Left lung (tissue), 10 donors: Measurements from ENCODE around the gene FBXL16. TPM values are rescaled to one million over a fixed set of nuclear protein-coding genes. Genes with fewer than 3 reads are reported as not detected.

Experiments used
- ATAC-seq: fragments of 200-7000 bp; cut with Tn5 transposase; one replicate; pipeline ENCODE4 v1.9.1; 2020; ENCODE audit warnings: moderate library complexity
- DNase-seq, 4 donors: peaks; one replicate each; pipeline ENCODE4 v3.0.0-alpha.2; 2013 to 2020
- H3K27ac ChIP-seq, 2 donors: fragments of 200-600 bp; sonication (generic) in 1 of 2; one replicate each; pipeline versions ENCODE4 v1.5.0 to v1.8.0; 2020 to 2021
- H3K27me3 ChIP-seq, 2 donors: fragments of 200-600 bp; sonication (generic) in 1 of 2; one replicate each; pipeline versions ENCODE4 v1.5.0 to v1.8.0; 2020 to 2021
- H3K36me3 ChIP-seq, 2 donors: fragments of 200-600 bp; sonication (generic) in 1 of 2; one replicate each; pipeline versions ENCODE4 v1.5.0 to v1.8.0; 2020 to 2021
- H3K4me1 ChIP-seq, 2 donors: fragments of 200-600 bp; one replicate each; pipeline ENCODE4 v1.8.0; 2021
- H3K4me3 ChIP-seq, 2 donors: fragments of 200-600 bp; sonication (generic) in 1 of 2; one replicate each; pipeline versions ENCODE4 v1.5.0 to v1.8.0; 2020 to 2021; ENCODE audit warnings: mild to moderate bottlenecking in 1 of 2
- H3K9me3 ChIP-seq, 2 donors: fragments of 200-600 bp; sonication (generic) in 1 of 2; one replicate each; pipeline versions ENCODE4 v1.5.0 to v1.8.0; 2020 to 2021
- intact Hi-C, 2 donors: fragments of 100-400 bp; cut with DNase I; formaldehyde crosslinking; loops; one replicate each; pipeline versions ENCODE4 v1.11.2 to v1.14.2; 2022
- polyA plus RNA-seq, 6 donors: library from polyadenylated mRNA; unstranded; fragments of 120-200 nt; gene quantifications; one replicate each; pipeline ENCODE4 v1.2.1, GENCODE V29; 2013; ENCODE audit not compliant: insufficient read length in 6 of 6
- total RNA-seq, 2 donors: library from RNA; stranded (reverse); fragmentation: NEBNext Ultra II Directional; extraction: Animal tissue kit (Norgen Biotek cat#: 25700); gene quantifications; one replicate each; pipeline ENCODE4 v1.2.1, GENCODE V29; 2021
- TF ChIP-seq, protein P1 (sequence below), 2 donors: fragments of 200-600 bp; sonication (generic) in 1 of 2; IDR thresholded peaks; one replicate each; pipeline versions ENCODE4 v1.5.0 to v1.8.0; 2021; ENCODE audit warnings: antibody characterized with exemption in 2 of 2
- donor health status: DM: no; HTN: yes; CAD: no.
- donor health status: DM: no; HTN: no; CAD: no.

The FBXL16 gene
- total and polyA plus RNA-seq, 8 donors, result 0.48 to 5.7 (median 0.72) TPM

DNA sequence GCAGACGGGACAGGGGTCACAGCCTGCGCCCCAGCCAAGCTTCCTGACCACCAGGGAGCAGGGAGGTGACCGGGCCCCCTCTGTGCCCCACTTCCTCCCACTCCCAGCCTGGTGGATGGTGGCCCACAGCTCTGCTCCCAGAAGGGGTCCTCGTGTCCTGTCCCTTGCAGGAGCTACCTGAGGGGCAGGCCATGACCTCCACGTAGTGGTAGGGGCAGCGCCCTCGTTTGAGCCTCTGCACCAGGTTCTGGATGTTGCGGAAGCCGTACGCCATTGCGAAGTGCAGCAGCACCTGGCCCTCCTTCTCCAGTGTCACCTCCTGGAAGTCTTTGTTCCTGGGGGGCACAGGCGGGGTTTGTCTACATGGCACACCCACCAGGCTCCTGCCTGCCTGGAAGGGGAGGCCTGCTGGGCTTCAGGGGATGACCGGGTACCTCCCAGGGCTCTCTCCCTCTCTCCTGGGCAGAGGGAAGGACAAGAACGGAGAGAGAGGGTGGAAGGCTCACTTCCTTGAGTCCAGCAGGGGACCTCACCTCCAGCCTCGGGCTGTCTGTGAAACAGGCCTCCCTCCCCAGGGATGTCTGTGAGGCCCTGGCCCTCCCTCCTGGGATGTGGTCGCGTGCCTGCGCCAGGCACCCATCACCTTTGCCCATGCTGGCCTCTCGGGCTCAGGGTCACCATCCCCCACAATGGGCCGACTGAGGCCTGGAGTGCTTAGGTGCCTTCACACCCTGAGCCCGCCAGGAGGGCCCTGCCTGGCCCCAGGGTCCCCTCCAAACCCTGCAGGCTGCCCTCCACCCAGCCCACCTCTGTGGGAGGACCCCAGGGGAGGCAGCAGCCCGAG is 25.3 kb upstream of the FBXL16 start:
- Histone ChIP-seq H3K4me1 (peaks cover 12 to 29% of the 10 kb centered on the region in 2 donors), H3K9me3 (no peaks in the 10 kb centered on the region), H3K27ac (no peak overlapping the region), H3K4me3 (no peak overlapping the region), H3K27me3 (peaks cover 0 to 36% of the 10 kb centered on the region in 2 donors), H3K36me3 (peaks cover 0 to 62% of the 10 kb centered on the region in 2 donors)
- peak in 1 of 4 donors; percentile 58 for DNase-seq
- ATAC-seq, result no peak
- intact Hi-C loops, result no loop called here
- TF ChIP-seq, protein P1, sequence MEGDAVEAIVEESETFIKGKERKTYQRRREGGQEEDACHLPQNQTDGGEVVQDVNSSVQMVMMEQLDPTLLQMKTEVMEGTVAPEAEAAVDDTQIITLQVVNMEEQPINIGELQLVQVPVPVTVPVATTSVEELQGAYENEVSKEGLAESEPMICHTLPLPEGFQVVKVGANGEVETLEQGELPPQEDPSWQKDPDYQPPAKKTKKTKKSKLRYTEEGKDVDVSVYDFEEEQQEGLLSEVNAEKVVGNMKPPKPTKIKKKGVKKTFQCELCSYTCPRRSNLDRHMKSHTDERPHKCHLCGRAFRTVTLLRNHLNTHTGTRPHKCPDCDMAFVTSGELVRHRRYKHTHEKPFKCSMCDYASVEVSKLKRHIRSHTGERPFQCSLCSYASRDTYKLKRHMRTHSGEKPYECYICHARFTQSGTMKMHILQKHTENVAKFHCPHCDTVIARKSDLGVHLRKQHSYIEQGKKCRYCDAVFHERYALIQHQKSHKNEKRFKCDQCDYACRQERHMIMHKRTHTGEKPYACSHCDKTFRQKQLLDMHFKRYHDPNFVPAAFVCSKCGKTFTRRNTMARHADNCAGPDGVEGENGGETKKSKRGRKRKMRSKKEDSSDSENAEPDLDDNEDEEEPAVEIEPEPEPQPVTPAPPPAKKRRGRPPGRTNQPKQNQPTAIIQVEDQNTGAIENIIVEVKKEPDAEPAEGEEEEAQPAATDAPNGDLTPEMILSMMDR (IDR thresholded peaks at IDR 0.05), result no peak

DNA sequence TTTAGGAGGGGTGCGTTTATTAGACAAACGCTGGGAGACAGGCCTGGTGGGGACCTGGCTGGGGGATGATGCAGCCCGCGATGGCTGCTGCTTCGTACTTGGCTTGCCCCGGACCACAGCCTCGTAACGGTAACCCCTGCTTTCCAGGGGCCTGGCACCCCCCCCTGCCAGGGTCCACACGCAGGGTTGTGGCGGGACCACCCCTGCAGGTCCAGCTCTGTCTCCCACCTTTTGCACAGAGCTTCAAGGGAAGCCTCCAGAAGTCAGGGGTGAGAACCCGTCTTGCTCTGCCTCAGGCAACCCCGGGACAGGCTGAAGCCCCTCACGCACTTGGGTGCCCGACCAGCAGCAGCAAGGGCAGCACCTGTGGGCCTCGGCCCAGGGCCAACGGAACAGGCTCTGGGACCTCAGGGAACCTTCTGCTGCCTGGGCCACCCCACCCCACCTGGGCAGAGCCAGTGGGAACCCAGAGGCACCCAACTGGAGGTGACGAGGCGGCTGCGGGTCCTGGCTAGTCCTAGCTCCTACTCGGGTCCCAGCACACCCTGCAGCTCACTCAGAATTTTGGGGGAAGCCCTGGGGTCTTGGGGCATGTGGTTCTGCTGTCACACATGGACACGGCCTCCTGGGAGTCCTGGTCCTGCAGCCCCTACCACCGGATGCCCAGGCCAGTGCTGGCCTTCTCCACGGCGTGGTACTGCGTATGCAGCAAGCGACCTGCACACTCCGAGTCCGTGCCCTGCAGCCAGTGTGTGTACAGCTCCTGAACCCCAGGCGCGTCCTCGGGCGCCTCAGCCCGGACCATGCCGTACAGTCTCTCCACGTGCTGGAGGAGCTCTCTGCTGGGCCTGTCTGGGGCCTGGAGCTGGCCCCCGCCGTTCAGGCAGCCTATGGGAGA is 24.4 kb upstream of the FBXL16 start:
- peak in 1 of 4 donors; percentile 78 for DNase-seq
- Histone ChIP-seq H3K4me3 (no peak overlapping the region), H3K4me1 (peaks cover 12 to 29% of the 10 kb centered on the region in 2 donors), H3K36me3 (peaks cover 0 to 53% of the 10 kb centered on the region in 2 donors), H3K27me3 (peaks cover 0 to 45% of the 10 kb centered on the region in 2 donors), H3K9me3 (no peaks in the 10 kb centered on the region), H3K27ac (no peak overlapping the region)
- intact Hi-C loops, result no loop called here
- ATAC-seq, result no peak
- TF ChIP-seq, protein P1 (IDR thresholded peaks at IDR 0.05), result no peak

DNA sequence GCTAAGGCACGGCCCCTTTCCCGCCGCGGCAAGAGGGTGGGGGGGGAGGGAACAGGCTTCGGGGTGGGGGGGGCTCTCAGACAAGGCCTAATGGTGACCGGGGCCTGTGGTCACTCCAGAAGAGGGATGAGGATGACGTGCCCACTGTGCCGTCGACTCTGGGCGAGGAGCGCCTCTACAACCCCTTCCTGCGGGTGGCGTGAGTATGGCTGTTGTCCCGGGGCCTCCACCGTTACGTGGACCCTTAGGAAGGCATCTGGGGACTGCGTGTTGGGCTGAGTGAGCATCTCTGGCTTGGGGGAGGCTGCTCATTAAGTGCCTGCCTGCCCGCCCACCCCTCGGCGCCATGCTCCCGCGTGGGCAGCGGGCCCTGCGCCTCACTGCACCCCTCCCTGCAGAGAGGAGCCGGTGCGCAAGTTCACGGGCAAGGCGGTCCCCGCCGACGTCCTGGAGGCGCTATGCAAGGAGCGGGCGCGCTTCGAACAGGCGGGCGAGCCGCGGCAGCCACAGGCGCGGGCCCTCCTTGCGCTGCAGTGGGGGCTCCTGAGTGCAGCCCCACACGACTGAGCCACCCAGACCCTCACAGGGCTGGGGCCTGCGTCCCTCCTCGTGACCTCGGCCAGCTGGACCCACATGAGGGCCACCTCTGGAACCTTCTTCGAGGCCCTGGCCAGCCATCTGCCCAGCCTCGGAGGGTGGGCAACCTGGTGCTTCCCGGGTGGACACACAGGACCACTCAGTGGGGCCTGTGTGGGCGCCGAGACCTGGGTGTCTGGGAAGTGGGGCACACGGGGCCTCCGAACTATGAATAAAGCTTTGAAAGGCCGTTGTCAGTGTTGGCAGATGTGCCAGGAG is 23.5 kb upstream of the FBXL16 start:
- H3K27me3 ChIP-seq, result peaks cover 0 to 45% of the 10 kb centered on the region in 2 donors
- peaks cover 0 to 44% of the 10 kb centered on the region in 2 donors for H3K36me3 ChIP-seq
- H3K4me3 ChIP-seq, result no peak overlapping the region
- H3K4me1 ChIP-seq, result peaks cover 12 to 29% of the 10 kb centered on the region in 2 donors
- intact Hi-C loops, result no loop called here
- ATAC-seq (no peak), DNase-seq (no peak)
- no peak overlapping the region for H3K27ac ChIP-seq
- TF ChIP-seq, protein P1 (IDR thresholded peaks at IDR 0.05), result no peak
- H3K9me3 ChIP-seq, result no peaks in the 10 kb centered on the region

GRCh38 chr16:728131-728889 is 22.7 kb upstream of the FBXL16 start:
- ATAC-seq (peak; percentile 67), DNase-seq (peak in 2 of 4 donors; percentile 82 to 88)
- Histone ChIP-seq H3K27me3 (peaks cover 0 to 45% of the 10 kb centered on the region in 2 donors), H3K9me3 (no peaks in the 10 kb centered on the region), H3K4me3 (peak overlapping the region; percentile 24 to 49), H3K36me3 (peaks cover 0 to 36% of the 10 kb centered on the region in 2 donors), H3K27ac (no peak overlapping the region), H3K4me1 (peaks cover 12 to 29% of the 10 kb centered on the region in 2 donors)
- TF ChIP-seq, protein P1 (IDR thresholded peaks at IDR 0.05), result no peak
- intact Hi-C loops, result no loop called here
